Kidney (tissue), 14 donors: ENCODE measurements around the gene SLX4. TPM values are rescaled to one million over a fixed set of nuclear protein-coding genes. Genes with fewer than 3 reads are reported as not detected.

ENCODE experiments used
- DNase-seq, 5 donors: peaks; one replicate each; pipeline ENCODE4 v3.0.0-alpha.2; 2013 to 2020
- FAIRE-seq: peaks from 2 replicates; lab custom pipeline; 2012; peaks lifted over from hg19 to GRCh38; lab: Jason Lieb, UNC
- H3K27ac ChIP-seq, 2 donors: one replicate each; pipeline ENCODE4 v1.7.0; 2013; ENCODE audit warnings: low read depth in 2 of 2, low read length in 2 of 2, inconsistent platforms in 1 of 2
- H3K27me3 ChIP-seq: one replicate; pipeline ENCODE4 v1.7.1; 2013; ENCODE audit warnings: low read length, inconsistent platforms; ENCODE audit not compliant: control insufficient read depth, insufficient read depth
- H3K36me3 ChIP-seq, 3 donors: one replicate each; pipeline versions ENCODE4 v1.7.0 to v1.7.1; 2013; ENCODE audit warnings: low read length in 3 of 3, control low read depth in 1 of 3, inconsistent platforms in 1 of 3; ENCODE audit not compliant: insufficient read depth in 3 of 3, control insufficient read depth in 2 of 3
- H3K4me1 ChIP-seq, 3 donors: one replicate each; pipeline versions ENCODE4 v1.7.0 to v1.7.1; 2013; ENCODE audit warnings: low read length in 3 of 3, inconsistent platforms in 1 of 3, low read depth in 1 of 3; ENCODE audit not compliant: control insufficient read depth in 2 of 3, insufficient read depth in 2 of 3
- H3K4me3 ChIP-seq, 3 donors: one replicate each; pipeline versions ENCODE4 v1.7.0 to v1.8.1; 2013; ENCODE audit warnings: low read length in 3 of 3, control low read depth in 1 of 3, inconsistent platforms in 1 of 3
- H3K9ac ChIP-seq, 3 donors: one replicate each; pipeline versions ENCODE4 v1.7.0 to v1.7.1; 2013; ENCODE audit warnings: low read length in 3 of 3, control low read depth in 1 of 3, inconsistent platforms in 1 of 3
- H3K9me3 ChIP-seq, 3 donors: one replicate each; pipeline versions ENCODE4 v1.7.0 to v1.7.1; 2013; ENCODE audit warnings: low read length in 3 of 3, control low read depth in 1 of 3, inconsistent platforms in 1 of 3; ENCODE audit not compliant: control insufficient read depth in 2 of 3, insufficient read depth in 1 of 3
- CTCF ChIP-seq: IDR thresholded peaks from 3 replicates; pipeline ENCODE4 v1.5.1; 2012; ENCODE audit warnings: mild to moderate bottlenecking, moderate library complexity, borderline replicate concordance; ENCODE audit not compliant: insufficient read depth; ENCODE audit errors: extremely low read depth
- intact Hi-C: fragments of 100-400 bp; cut with DNase I; formaldehyde crosslinking; loops from one replicate; pipeline ENCODE4 v1.11.1; 2022
- polyA plus RNA-seq: library from polyadenylated mRNA; stranded (reverse); fragments of 350-450 nt; fragmentation: Illumina TruSeq; extraction: RNeasy Lipid Tissue Mini Kit (QIAGEN cat#74804); gene quantifications from one replicate; pipeline ENCODE4 v1.2.3, GENCODE V29; 2014; ENCODE audit warnings: low read depth, low replicate concordance; ENCODE audit not compliant: insufficient read depth
- total RNA-seq: library from RNA; stranded (reverse); fragmentation: NEBNext Ultra II Directional; extraction: Animal tissue kit (Norgen Biotek cat#: 25700); gene quantifications from one replicate; pipeline ENCODE4 v1.2.1, GENCODE V29; 2021
- donor health status: control.
- donor health status: control.
- donor health status: control.
- donor health status: control.
- donor health status: control.
- donor health status: DM: yes; HTN: yes; CAD: no.
- donor health status: Normal renal cell carcinoma (clear cell type).

SLX4 gene
- total and polyA plus RNA-seq, 2 donors from 2014 or later, result 1.0 to 4.8 TPM

GRCh38 chr16:3591991-3592390, 19.4 kb downstream of the SLX4 start:
- H3K4me3 ChIP-seq, result no peak overlapping the region
- TF ChIP-seq CTCF, result no peak
- no peak for DNase-seq
- no peaks in the 10 kb centered on the region for H3K36me3 ChIP-seq
- intact Hi-C loops, result no loop called here
- H3K4me1 ChIP-seq, result no peaks in the 10 kb centered on the region
- FAIRE-seq, result no peak
- H3K27ac ChIP-seq, result no peak overlapping the region
- H3K27me3 ChIP-seq, result no peaks in the 10 kb centered on the region
- H3K9me3 ChIP-seq, result no peaks in the 10 kb centered on the region
- no peak overlapping the region for H3K9ac ChIP-seq

- peak in 1 of 5 donors; percentile 2 for DNase-seq
- intact Hi-C loops, result no loop called here
- Histone ChIP-seq H3K27me3 (no peaks in the 10 kb centered on the region), H3K36me3 (no peaks in the 10 kb centered on the region), H3K9me3 (no peaks in the 10 kb centered on the region), H3K27ac (no peak overlapping the region), H3K9ac (no peak overlapping the region), H3K4me3 (no peak overlapping the region), H3K4me1 (no peaks in the 10 kb centered on the region)
- no peak for FAIRE-seq
- no peak for TF ChIP-seq CTCF
These were observed 20.0 kb downstream of the SLX4 start for GRCh38 chr16:3591436-3591803.

DNA sequence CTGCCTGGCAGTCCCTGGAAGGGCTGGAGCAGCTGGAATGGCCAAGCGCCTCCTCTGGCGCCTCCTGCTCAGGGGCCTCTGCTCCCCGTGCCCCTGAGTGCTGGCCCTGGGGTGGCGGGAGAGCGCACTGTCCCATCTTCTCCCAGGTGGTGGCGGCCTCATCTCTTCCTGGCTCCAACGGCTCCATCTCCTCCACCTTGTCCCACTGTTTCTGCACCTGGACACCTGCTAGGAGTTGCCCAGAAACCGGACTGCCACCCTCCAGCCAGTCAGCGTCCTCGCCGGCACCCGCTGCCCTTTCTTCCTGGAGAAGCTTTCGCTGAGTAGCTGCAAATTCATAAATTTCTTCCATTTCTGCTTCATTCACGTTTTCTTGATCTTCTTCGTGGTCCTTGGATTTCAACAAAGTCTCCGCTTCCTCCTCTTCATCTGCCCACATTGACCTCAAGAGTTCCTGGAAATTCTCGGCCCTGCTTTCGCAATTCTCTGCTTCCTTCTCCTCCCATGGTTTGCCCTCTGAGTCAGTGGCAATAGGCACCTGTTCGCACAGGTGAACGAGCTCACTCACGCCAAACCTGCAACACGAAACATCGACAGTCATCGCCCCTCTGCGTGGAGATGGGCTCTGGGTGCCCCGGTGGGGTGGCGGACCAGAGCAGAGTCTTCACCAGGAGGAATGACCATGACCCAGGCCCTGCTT, 20.5 kb downstream of the SLX4 start:
- DNase-seq (peak in 1 of 5 donors; percentile 71), FAIRE-seq (no peak)
- H3K4me3 ChIP-seq, result no peak overlapping the region
- no peaks in the 10 kb centered on the region for H3K36me3 ChIP-seq
- H3K9me3 ChIP-seq, result no peaks in the 10 kb centered on the region
- no peak overlapping the region for H3K27ac ChIP-seq
- H3K4me1 ChIP-seq, result no peaks in the 10 kb centered on the region
- intact Hi-C loops, result no loop called here
- no peak for TF ChIP-seq CTCF
- no peak overlapping the region for H3K9ac ChIP-seq
- H3K27me3 ChIP-seq, result no peaks in the 10 kb centered on the region
